SU-DHL-6 (cell line): ENCODE measurements around the gene CPVL.

Source experiments
- H2AFZ ChIP-seq: fragments of 200-600 bp; sonication (generic); 2 replicates; pipeline ENCODE4 v1.6.1; 2014; ENCODE audit warnings: low read depth, mild to moderate bottlenecking, moderate library complexity, mixed read lengths, antibody characterized with exemption, low read length; ENCODE audit not compliant: severe bottlenecking
- H3F3A ChIP-seq: fragments of 200-600 bp; shearing (Covaris generic); 2 replicates; pipeline ENCODE4 v1.6.0; 2016; ENCODE audit warnings: antibody characterized with exemption, mild to moderate bottlenecking; ENCODE audit not compliant: insufficient read depth
- H3K27ac ChIP-seq: fragments of 200-600 bp; sonication (generic); 2 replicates; pipeline ENCODE4 v1.5.1; 2016; ENCODE audit warnings: low read depth, mild to moderate bottlenecking, low read length, moderate library complexity, mixed read lengths
- H3K27me3 ChIP-seq: fragments of 200-600 bp; sonication (generic), shearing (Covaris generic); 2 replicates; pipeline ENCODE4 v1.6.0; 2014; ENCODE audit warnings: mild to moderate bottlenecking, low read length
- H3K36me3 ChIP-seq: fragments of 200-600 bp; sonication (generic); 2 replicates; pipeline ENCODE4 v1.6.1; 2014; ENCODE audit warnings: mild to moderate bottlenecking, low read length, mixed read lengths
- H3K4me2 ChIP-seq: fragments of 300-600, 200-600 bp; shearing (Covaris generic), sonication (generic); 2 replicates; pipeline ENCODE4 v1.6.0; 2014; ENCODE audit warnings: low read length, low read depth, mild to moderate bottlenecking; ENCODE audit not compliant: poor library complexity, severe bottlenecking
- H3K4me3 ChIP-seq: fragments of 200-600 bp; sonication (generic); 2 replicates; pipeline ENCODE4 v1.5.1; 2014; ENCODE audit warnings: antibody characterized with exemption, low read length, mild to moderate bottlenecking, mixed read lengths; ENCODE audit not compliant: insufficient read depth, poor library complexity, severe bottlenecking
- H3K79me2 ChIP-seq: fragments of 200-600 bp; sonication (generic); 2 replicates; pipeline ENCODE4 v1.6.1; 2014; ENCODE audit warnings: mild to moderate bottlenecking, low read length, moderate library complexity; ENCODE audit not compliant: insufficient read depth
- H3K9ac ChIP-seq: fragments of 200-600 bp; sonication (generic); 2 replicates; pipeline ENCODE4 v1.7.0; 2014; ENCODE audit warnings: mild to moderate bottlenecking, low read length
- H3K9me2 ChIP-seq: fragments of 200-600 bp; sonication (generic); replicated peaks from 2 replicates; pipeline ENCODE4 v1.6.1; 2014; ENCODE audit warnings: low read length; ENCODE audit not compliant: insufficient read depth
- H3K9me3 ChIP-seq: fragments of 200-600 bp; sonication (generic); 2 replicates; pipeline ENCODE4 v1.6.1; 2014; ENCODE audit warnings: low read length, mixed read lengths; ENCODE audit not compliant: insufficient read depth
- H4K20me1 ChIP-seq: fragments of 200-600 bp; sonication (generic); 2 replicates; pipeline ENCODE4 v1.6.1; 2014; ENCODE audit warnings: low read depth, mild to moderate bottlenecking, antibody characterized with exemption, low read length, moderate library complexity, mixed read lengths
- CTCF ChIP-seq: fragments of 200-600 bp; sonication (generic); IDR thresholded peaks from one replicate; pipeline ENCODE4 v1.5.1; 2017; ENCODE audit warnings: antibody characterized with exemption, mild to moderate bottlenecking, low read length, moderate library complexity; ENCODE audit not compliant: insufficient read depth, poor library complexity, severe bottlenecking
- EZH2phosphoT487 ChIP-seq: fragments of 200-600 bp; sonication (generic), shearing (Covaris generic); conservative IDR thresholded peaks from 2 replicates; pipeline ENCODE4 v1.6.1; 2018; ENCODE audit warnings: mild to moderate bottlenecking, antibody characterized with exemption, low read length, moderate library complexity, mixed read lengths

Gene CPVL

GRCh38 chr7:29113384-29114102 lies 32.8 kb downstream of the CPVL start:
- no peak overlapping the region for H3K4me3 ChIP-seq
- no peaks in the 10 kb centered on the region for H3K36me3 ChIP-seq
- H3K27me3 ChIP-seq, result no peaks in the 10 kb centered on the region
- no peak overlapping the region for H3K27ac ChIP-seq
- H3K9me2 ChIP-seq, result no peaks in the 10 kb centered on the region
- no peak overlapping the region for H3K9ac ChIP-seq
- H4K20me1 ChIP-seq, result no peaks in the 10 kb centered on the region
- H3K4me2 ChIP-seq, result no peak overlapping the region
- no peaks in the 10 kb centered on the region for H3K79me2 ChIP-seq
- H3K9me3 ChIP-seq, result no peaks in the 10 kb centered on the region
- no peaks in the 10 kb centered on the region for H3F3A ChIP-seq
- TF ChIP-seq EZH2phosphoT487, result no peak
- TF ChIP-seq CTCF, result peak; percentile 23
- no peak overlapping the region for H2AFZ ChIP-seq

- Histone ChIP-seq H3K9ac (no peak overlapping the region), H4K20me1 (no peaks in the 10 kb centered on the region), H3K27me3 (no peaks in the 10 kb centered on the region), H3K27ac (no peak overlapping the region), H2AFZ (no peak overlapping the region), H3F3A (no peaks in the 10 kb centered on the region), H3K4me3 (no peak overlapping the region), H3K9me3 (no peaks in the 10 kb centered on the region), H3K36me3 (no peaks in the 10 kb centered on the region), H3K4me2 (no peak overlapping the region), H3K79me2 (no peaks in the 10 kb centered on the region), H3K9me2 (no peaks in the 10 kb centered on the region)
- TF ChIP-seq EZH2phosphoT487, result no peak
- TF ChIP-seq CTCF, result no peak
Observed at GRCh38 chr7:29112721-29113120, 33.6 kb downstream of the CPVL start.

GRCh38 chr7:29109899-29110298 lies 36.4 kb downstream of the CPVL start:
- Histone ChIP-seq H2AFZ (no peak overlapping the region), H3K79me2 (no peaks in the 10 kb centered on the region), H3K9me3 (no peaks in the 10 kb centered on the region), H3F3A (no peaks in the 10 kb centered on the region), H4K20me1 (no peaks in the 10 kb centered on the region), H3K9ac (no peak overlapping the region), H3K4me3 (no peak overlapping the region), H3K4me2 (no peak overlapping the region), H3K9me2 (no peaks in the 10 kb centered on the region), H3K27ac (no peak overlapping the region), H3K36me3 (no peaks in the 10 kb centered on the region), H3K27me3 (no peaks in the 10 kb centered on the region)
- no peak for TF ChIP-seq CTCF
- TF ChIP-seq EZH2phosphoT487, result no peak
